Measurements from ENCODE around the gene PODN.

DNA sequence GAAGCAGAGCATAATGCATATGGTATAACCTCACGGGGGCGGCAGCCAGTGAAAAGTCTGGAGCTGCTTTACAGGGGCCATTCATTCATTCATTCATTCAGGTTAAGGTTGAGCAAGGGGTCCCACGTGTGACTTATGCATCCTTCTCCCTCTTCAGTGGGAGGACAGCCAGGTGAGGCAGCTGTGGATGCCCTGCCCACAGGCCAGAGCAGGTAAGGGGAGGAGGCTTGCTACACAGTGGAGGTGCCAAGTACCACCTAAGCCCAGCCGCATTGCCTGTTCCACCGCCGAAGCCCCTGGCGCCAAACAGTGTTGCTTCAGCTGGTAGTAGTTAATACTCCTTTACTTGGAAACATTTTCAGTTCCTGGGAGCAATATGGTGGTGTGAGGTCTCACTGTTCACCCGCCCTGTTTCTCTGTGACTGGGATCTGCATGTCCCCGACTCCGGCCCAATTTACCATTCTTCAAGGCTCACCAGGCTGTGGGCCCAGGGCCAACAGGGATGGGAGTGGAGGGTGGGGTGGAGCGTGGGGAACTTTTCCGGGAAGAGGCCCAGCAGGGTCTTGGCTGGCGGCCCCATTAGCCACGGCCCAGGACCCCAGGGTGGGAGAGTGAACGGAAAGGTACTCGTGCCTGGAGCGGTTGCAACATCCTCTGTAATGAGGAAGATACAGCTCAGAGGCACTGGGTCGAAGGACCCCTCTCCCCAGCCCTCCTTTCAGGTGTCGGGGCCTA lies 722 bp upstream of the PODN start:
- TF ChIP-seq, protein P1, sequence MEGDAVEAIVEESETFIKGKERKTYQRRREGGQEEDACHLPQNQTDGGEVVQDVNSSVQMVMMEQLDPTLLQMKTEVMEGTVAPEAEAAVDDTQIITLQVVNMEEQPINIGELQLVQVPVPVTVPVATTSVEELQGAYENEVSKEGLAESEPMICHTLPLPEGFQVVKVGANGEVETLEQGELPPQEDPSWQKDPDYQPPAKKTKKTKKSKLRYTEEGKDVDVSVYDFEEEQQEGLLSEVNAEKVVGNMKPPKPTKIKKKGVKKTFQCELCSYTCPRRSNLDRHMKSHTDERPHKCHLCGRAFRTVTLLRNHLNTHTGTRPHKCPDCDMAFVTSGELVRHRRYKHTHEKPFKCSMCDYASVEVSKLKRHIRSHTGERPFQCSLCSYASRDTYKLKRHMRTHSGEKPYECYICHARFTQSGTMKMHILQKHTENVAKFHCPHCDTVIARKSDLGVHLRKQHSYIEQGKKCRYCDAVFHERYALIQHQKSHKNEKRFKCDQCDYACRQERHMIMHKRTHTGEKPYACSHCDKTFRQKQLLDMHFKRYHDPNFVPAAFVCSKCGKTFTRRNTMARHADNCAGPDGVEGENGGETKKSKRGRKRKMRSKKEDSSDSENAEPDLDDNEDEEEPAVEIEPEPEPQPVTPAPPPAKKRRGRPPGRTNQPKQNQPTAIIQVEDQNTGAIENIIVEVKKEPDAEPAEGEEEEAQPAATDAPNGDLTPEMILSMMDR (IDR thresholded peaks at IDR 0.05; ENCODE audit: low read length), result no peak
- no peak for TF ChIP-seq EZH2 (optimal IDR thresholded peaks at IDR 0.05; ENCODE audit: low read depth, low read length)
